GM12874 (cell line): Measurements from ENCODE around the gene CHRM2.

Source experiments
- CTCF ChIP-seq: IDR thresholded peaks from 2 replicates; pipeline ENCODE4 v1.5.1; 2011; ENCODE audit warnings: low read depth, mild to moderate bottlenecking, control low read depth, low read length, moderate library complexity; ENCODE audit not compliant: insufficient read depth

Gene CHRM2

DNA sequence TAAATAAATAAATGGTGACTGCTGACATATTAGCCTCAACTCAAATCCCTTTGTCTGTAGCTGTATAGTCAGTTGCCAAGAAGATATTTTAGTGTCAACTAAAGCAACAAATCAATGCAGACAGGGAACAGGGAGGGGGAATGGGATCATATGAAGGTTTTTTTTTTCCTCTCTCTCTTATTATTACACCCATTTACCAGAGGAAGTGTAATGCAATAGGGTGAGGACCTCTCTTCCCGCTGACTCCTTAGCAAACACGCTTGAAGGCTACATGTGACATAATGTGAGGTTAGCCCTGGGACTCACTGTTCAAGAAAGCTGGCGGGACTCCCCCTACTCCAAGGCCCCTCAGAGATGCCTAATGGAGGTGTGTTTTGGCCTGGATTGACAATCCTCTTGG, 88.2 kb downstream of the CHRM2 start:
- no peak for TF ChIP-seq CTCF

DNA sequence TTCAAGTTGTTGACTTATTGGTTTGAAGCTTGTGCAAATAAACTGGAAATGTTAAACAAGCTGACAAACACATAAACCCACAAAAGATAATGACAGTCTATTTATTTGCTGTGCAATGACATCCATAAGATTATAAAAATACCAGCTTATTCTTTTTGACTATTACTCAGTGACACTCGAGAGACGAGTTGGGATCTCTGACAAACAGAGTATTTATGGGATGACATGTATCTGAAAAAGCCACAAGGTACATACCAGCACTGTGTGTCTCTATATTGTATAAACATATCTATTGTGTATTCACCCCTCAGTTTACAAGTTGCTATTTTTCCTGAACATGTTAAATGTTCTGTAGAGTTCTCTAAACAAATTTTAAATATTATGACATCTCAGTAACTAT, 88.9 kb downstream of the CHRM2 start:
- TF ChIP-seq CTCF, result no peak

- no peak for TF ChIP-seq CTCF
Observed at GRCh38 chr7:136958016-136958415, 89.6 kb downstream of the CHRM2 start.

DNA sequence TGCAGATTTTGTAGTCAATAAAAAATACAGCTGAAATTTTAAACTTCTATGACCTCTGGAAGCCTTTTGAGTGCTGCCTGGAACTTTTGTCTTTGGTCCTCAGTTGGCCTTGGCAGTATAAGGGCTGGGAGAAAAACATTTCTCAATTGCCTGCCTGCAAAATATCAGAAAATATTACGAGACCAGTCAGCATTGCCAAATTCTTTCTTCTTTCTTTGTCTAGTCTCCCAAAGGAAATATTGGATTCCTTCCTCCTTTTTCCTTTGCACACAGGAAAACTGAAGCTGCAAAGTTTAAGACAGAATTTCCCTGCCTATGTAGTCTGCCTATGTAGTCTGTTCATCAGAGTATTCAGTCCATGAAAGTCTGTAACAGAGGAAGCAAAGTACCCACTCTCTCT, 95.9 kb downstream of the CHRM2 start:
- no peak for TF ChIP-seq CTCF

GRCh38 chr7:136966825-136967224, 98.4 kb downstream of the CHRM2 start:
- TF ChIP-seq CTCF, result no peak

- no peak for TF ChIP-seq CTCF
Observed at GRCh38 chr7:136969761-136970160, 101.3 kb downstream of the CHRM2 start.

- no peak for TF ChIP-seq CTCF
Observed at GRCh38 chr7:136971776-136972175, 103.3 kb downstream of the CHRM2 start.
